Testis (tissue), 2 donors: ENCODE measurements around the gene CD300LG.

Source experiments
- CTCF ChIP-seq, 3 experiments: fragments of 450-650 bp in 2 of 3; fragments of 200-600 bp in 1 of 3; sonication (generic) in 1 of 3; IDR thresholded peaks; one replicate each; pipeline ENCODE4 v1.5.1; 2016 to 2019; ENCODE audit warnings: antibody characterized with exemption in 3 of 3, mild to moderate bottlenecking in 2 of 3, moderate library complexity in 1 of 3
- POLR2A ChIP-seq: fragments of 450-650 bp; IDR thresholded peaks from one replicate; pipeline ENCODE4 v1.6.1; 2017; ENCODE audit warnings: antibody characterized with exemption, mild to moderate bottlenecking, moderate library complexity

- TF ChIP-seq POLR2A (no peak), CTCF (IDR thresholded peaks at IDR 0.05) (no peak)
Observed at GRCh38 chr17:43892647-43892952, 45.6 kb downstream of the CD300LG start.
